Psoas muscle (tissue), 8 donors: ENCODE results near the gene KLHL29. TPM values are rescaled to one million over a fixed set of nuclear protein-coding genes. Genes with fewer than 3 reads are reported as not detected.

Experiments used
- ATAC-seq, 4 donors: fragments of 200-7000 bp; cut with Tn5 transposase; one replicate each; pipeline ENCODE4 v1.9.1; 2020; ENCODE audit warnings: moderate library complexity in 3 of 4, mild to moderate bottlenecking in 2 of 4
- DNase-seq, 2 donors: peaks; one replicate each; pipeline ENCODE4 v3.0.0-alpha.2; 2020
- H3K27ac ChIP-seq: fragments of 200-600 bp; one replicate; pipeline ENCODE4 v1.8.0; 2022
- H3K27me3 ChIP-seq, 3 donors: fragments of 200-600 bp in 1 of 3; one replicate each; pipeline versions ENCODE4 v1.6.1 to v1.8.0; 2013 to 2022; ENCODE audit warnings: low read length in 2 of 3, mild to moderate bottlenecking in 2 of 3, moderate library complexity in 1 of 3; ENCODE audit not compliant: insufficient read depth in 3 of 3
- H3K36me3 ChIP-seq, 2 donors: fragments of 200-600 bp in 1 of 2; one replicate each; pipeline versions ENCODE4 v1.6.1 to v1.8.0; 2013 to 2022; ENCODE audit warnings: low read depth in 1 of 2, mild to moderate bottlenecking in 1 of 2, moderate library complexity in 1 of 2; ENCODE audit not compliant: insufficient read depth in 1 of 2
- H3K4me1 ChIP-seq: fragments of 200-600 bp; one replicate; pipeline ENCODE4 v1.8.0; 2022
- H3K4me3 ChIP-seq: fragments of 200-600 bp; one replicate; pipeline ENCODE4 v1.8.0; 2022; ENCODE audit warnings: mild to moderate bottlenecking
- H3K9me3 ChIP-seq: fragments of 200-600 bp; one replicate; pipeline ENCODE4 v1.8.0; 2022
- CTCF ChIP-seq: fragments of 200-600 bp; IDR thresholded peaks from one replicate; pipeline ENCODE4 v1.8.0; 2022; ENCODE audit warnings: antibody characterized with exemption
- WGBS, 3 donors: extraction: QIAGEN DNeasy Blood & Tissue Kit; methylation state at CpG; one replicate each; pipeline versions ENCODE4 v1.1.6 to v1.1.7; 2013; 5-methylcytosine and 5-hydroxymethylcytosine counted together
- intact Hi-C, 2 donors: fragments of 100-400 bp; cut with DNase I; formaldehyde crosslinking; loops; one replicate each; pipeline versions ENCODE4 v1.11.0 to v1.14.2; 2022
- polyA plus RNA-seq, 3 donors: library from polyadenylated mRNA; stranded (reverse); fragments of 200-250 nt; gene quantifications; one replicate each; pipeline ENCODE4 v1.2.3, GENCODE V29; 2013
- total RNA-seq, 4 donors: library from RNA; stranded (reverse); fragmentation: NEBNext Ultra II Directional in 2 of 4; extraction: Animal tissue kit (Norgen Biotek cat#: 25700) in 2 of 4; gene quantifications; one replicate each; pipeline versions ENCODE4 v1.2.1 to v1.2.4, GENCODE V29; 2021 to 2023
- donor health status: healthy with polysubstance abuse.
- donor health status: DM: no; HTN: no; CAD: no; lungs with moderate emphysema.
- donor health status: Bipolar disorder and iron deficiency.
- donor health status: healthy.
- donor health status: DM: yes; HTN: yes; CAD: no.
- donor health status: DM: no; HTN: no; CAD: no.
- donor health status: DM: no; HTN: no; CAD: no.
- donor health status: DM: yes; HTN: yes; CAD: no.

KLHL29 gene
- total and polyA plus RNA-seq, 7 donors: 4.4 to 14.1 (median 6.8) TPM

DNA sequence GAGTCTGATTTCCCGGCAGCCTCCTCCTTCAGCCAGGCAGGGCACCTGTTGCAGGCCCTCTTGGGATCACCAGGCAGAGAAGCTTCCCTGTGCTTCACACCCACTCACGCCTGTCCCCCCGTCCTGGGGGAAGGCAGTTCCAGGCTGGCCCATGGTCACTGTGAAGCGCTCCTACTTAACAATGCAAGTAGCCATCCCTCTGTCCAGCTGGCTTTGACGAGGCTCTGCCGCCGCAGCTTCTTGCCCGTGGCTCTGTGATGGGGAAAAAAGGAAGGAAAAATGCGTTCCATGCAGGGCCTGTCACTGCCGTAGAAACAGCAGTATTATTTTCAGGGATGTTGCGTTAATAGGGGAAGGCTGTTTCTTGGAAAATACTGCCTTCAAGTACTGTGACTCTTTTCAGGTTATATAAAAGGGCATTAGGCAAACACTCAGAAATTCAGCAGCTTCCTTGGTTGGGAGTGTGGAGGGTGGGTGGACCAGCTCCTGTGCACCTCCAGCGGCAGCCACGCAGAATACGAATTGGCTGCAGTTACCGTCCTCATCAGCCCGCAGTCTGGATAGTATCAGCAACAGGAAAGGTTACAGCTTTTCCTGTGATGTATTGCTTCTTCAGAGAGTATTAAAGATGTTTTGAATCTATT, 232.3 kb downstream of the KLHL29 start:
- ATAC-seq (peak; percentile 77 to 90 (median 82)), DNase-seq (peak; percentile 64 to 80)
- H3K4me1 ChIP-seq: peaks cover 13% of the 10 kb centered on the region
- no peaks in the 10 kb centered on the region for H3K27me3 ChIP-seq
- H3K36me3 ChIP-seq: no peaks in the 10 kb centered on the region
- peak overlapping the region; percentile 69 for H3K27ac ChIP-seq
- H3K4me3 ChIP-seq: peak overlapping the region; percentile 21
- H3K9me3 ChIP-seq: peaks cover under 1% of the 10 kb centered on the region
- intact Hi-C loops: no loop called here
- 24 to 46% (median 28%) methylated on average over 16 of the region's 16 CpGs for WGBS, 3 donors
- TF ChIP-seq CTCF: peak; percentile 49

DNA sequence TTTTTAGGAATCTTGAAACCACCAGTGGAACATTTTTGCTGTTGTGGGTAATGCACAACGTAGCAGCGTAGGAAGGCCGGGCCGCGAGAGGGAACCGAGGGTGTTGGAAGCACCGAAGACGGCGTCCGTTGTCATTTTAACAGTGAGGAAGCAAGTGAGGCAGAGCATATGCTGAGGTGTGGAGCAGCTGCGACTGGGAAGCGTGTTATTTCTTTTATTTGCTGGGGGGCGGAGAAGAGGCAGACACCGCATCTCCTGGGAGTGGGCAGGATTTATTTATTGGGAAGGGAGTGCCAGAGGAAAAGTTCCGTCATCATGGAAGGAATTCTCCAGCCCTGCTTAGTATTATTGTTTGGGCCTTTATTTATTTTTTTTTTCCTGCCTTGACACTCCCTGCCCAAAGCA, 232.8 kb downstream of the KLHL29 start:
- Histone ChIP-seq H3K27ac (peak overlapping the region; percentile 69), H3K4me3 (peak overlapping the region; percentile 21), H3K4me1 (peaks cover 13% of the 10 kb centered on the region), H3K9me3 (no peaks in the 10 kb centered on the region), H3K36me3 (no peaks in the 10 kb centered on the region), H3K27me3 (no peaks in the 10 kb centered on the region)
- no peak for TF ChIP-seq CTCF
- intact Hi-C loops: no loop called here
- WGBS, 3 donors: 63 to 77% (median 64%) methylated on average over 15 of the region's 15 CpGs
- peak in 3 of 4 donors; percentile 10 to 37 (median 14) for ATAC-seq
- DNase-seq: no peak

DNA sequence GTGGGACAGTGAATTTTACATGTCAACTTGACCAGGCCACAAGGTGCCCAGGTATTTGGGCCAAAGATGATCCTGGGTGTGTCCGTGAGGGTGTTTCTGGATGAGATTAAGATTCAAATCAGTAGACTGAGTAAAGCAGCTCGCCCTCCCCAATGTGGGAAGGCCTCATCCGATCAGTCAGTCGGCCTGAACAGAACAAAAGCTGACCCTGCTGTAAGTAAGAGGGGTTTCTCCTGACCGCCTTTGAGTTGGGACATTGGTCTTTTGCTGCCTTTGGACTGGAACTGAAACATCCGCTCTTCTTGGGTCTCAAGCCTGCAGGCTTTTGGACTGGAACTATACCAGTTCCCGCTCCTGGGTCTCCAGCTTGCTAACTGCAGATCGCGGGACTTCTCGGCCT, 233.3 kb downstream of the KLHL29 start:
- no peaks in the 10 kb centered on the region for H3K9me3 ChIP-seq
- ATAC-seq (no peak), DNase-seq (no peak)
- H3K36me3 ChIP-seq: no peaks in the 10 kb centered on the region
- no peak overlapping the region for H3K4me3 ChIP-seq
- peak overlapping the region; percentile 69 for H3K27ac ChIP-seq
- no peaks in the 10 kb centered on the region for H3K27me3 ChIP-seq
- peaks cover 13% of the 10 kb centered on the region for H3K4me1 ChIP-seq
- no peak for TF ChIP-seq CTCF
- intact Hi-C loops: no loop called here
- 91 to 93% (median 92%) methylated on average over 10 of the region's 10 CpGs for WGBS, 3 donors

DNA sequence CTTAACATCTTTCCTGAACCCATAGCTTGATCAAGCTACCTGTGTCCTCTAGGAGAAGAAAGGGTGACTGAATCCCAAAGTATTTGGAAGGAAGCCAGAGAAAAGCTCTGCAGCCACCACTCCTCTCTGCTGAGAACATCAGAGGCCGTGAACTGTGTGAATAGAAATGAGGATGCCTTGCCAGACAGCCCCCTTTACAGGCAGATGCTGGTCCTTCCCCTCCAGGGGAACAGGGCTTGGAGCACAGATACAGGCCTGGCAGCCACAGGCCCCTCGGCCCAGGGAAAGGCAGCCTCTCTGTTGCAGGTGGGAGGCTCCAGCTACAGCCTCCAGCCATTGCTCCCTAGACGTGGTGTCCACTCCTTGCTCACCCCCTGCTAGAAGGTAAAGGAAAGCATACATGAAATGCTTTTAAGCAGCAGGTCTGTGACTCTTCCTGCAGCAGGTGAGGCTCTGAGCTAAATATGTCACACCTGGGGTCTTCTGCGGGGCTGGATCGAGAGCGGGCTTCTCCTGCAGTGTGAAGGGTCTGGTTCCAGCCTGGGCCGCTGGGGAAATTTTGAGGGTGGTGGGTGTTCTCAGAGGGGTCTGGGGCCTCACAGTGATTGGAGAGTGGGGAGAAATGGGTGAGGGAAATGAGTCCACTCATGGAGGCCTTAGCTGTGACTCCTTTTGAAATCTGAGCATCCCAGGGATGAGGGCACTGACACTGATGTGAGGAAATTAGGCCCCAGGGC, 234.0 kb downstream of the KLHL29 start:
- no peaks in the 10 kb centered on the region for H3K27me3 ChIP-seq
- DNase-seq: no peak
- no peak overlapping the region for H3K27ac ChIP-seq
- ATAC-seq: no peak
- no peaks in the 10 kb centered on the region for H3K36me3 ChIP-seq
- WGBS, 3 donors: 81 to 92% (median 85%) methylated on average over 7 of the region's 7 CpGs
- H3K4me3 ChIP-seq: no peak overlapping the region
- peaks cover 3% of the 10 kb centered on the region for H3K9me3 ChIP-seq
- H3K4me1 ChIP-seq: peaks cover 13% of the 10 kb centered on the region
- no peak for TF ChIP-seq CTCF
- intact Hi-C loops: no loop called here
